CD4-positive, alpha-beta T cell (primary cell): ENCODE data around the gene SRPK2. TPM values are rescaled to one million over a fixed set of nuclear protein-coding genes. Genes with fewer than 3 reads are reported as not detected.

Experiments used
- ATAC-seq: fragments of 200-7000 bp; cut with Tn5 transposase; one replicate; pipeline ENCODE4 v1.10.0; 2022; ENCODE audit warnings: mild to moderate bottlenecking; ENCODE audit not compliant: poor library complexity
- CTCF ChIA-PET: fragments of 350-600 bp; sonication (Branson Sonifier 250); formaldehyde crosslinking; loops from one replicate; lab custom pipeline; 2021; ENCODE audit warnings: antibody characterized with exemption, inconsistent platforms; lab: Charles Lee
- POLR2A ChIA-PET: fragments of 350-600 bp; sonication (Branson Sonifier 250); formaldehyde crosslinking; loops from one replicate; lab custom pipeline; 2021; ENCODE audit warnings: antibody characterized with exemption, inconsistent platforms; lab: Charles Lee
- DNase-seq, 14 experiments: peaks; one replicate each; pipeline ENCODE4 v3.0.0-alpha.2; 2013 to 2020; ENCODE audit warnings: mixed read lengths in 2 of 14
- H3K27ac ChIP-seq, 2 donors: one replicate each; pipeline versions ENCODE4 v1.5.1 to v1.7.0; 2013; ENCODE audit warnings: low read length in 2 of 2, low read depth in 1 of 2, mild to moderate bottlenecking in 1 of 2
- H3K27me3 ChIP-seq, 2 experiments: 1 replicate in 1 of 2; 2 replicates in 1 of 2; pipeline versions ENCODE4 v1.6.1 to v1.7.0; 2013; ENCODE audit warnings: low read length in 2 of 2, control low read depth in 1 of 2, mild to moderate bottlenecking in 1 of 2, moderate library complexity in 1 of 2; ENCODE audit not compliant: insufficient read depth in 2 of 2, control insufficient read depth in 1 of 2
- H3K36me3 ChIP-seq: one replicate; pipeline ENCODE4 v1.6.1; 2013; ENCODE audit warnings: low read length, control low read depth; ENCODE audit not compliant: insufficient read depth
- H3K4me1 ChIP-seq: one replicate; pipeline ENCODE4 v1.6.1; 2013; ENCODE audit warnings: low read length, control low read depth; ENCODE audit not compliant: insufficient read depth
- H3K4me3 ChIP-seq: one replicate; pipeline ENCODE4 v1.5.1; 2013; ENCODE audit warnings: mild to moderate bottlenecking, low read length, moderate library complexity
- H3K9me3 ChIP-seq, 2 experiments: 1 replicate in 1 of 2; 2 replicates in 1 of 2; pipeline versions ENCODE4 v1.6.1 to v1.7.0; 2013; ENCODE audit warnings: low read length in 2 of 2, mild to moderate bottlenecking in 2 of 2, control low read depth in 1 of 2, moderate library complexity in 1 of 2; ENCODE audit not compliant: control insufficient read depth in 1 of 2, insufficient read depth in 1 of 2
- H3K27ac Mint-ChIP-seq: one replicate; pipeline ENCODE4 v1.8.0; 2020; ENCODE audit warnings: mixed read lengths
- H3K27me3 Mint-ChIP-seq: one replicate; pipeline ENCODE4 v1.8.0; 2021; ENCODE audit warnings: mixed read lengths
- H3K36me3 Mint-ChIP-seq: one replicate; pipeline ENCODE4 v1.8.0; 2021; ENCODE audit warnings: low read depth, mixed read lengths
- H3K4me1 Mint-ChIP-seq: one replicate; pipeline ENCODE4 v1.8.0; 2021; ENCODE audit warnings: low read depth, mixed read lengths
- H3K4me3 Mint-ChIP-seq: one replicate; pipeline ENCODE4 v1.8.0; 2020; ENCODE audit warnings: mild to moderate bottlenecking, mixed read lengths
- H3K9me3 Mint-ChIP-seq: one replicate; pipeline ENCODE4 v1.8.0; 2020; ENCODE audit warnings: mixed read lengths
- CTCF ChIP-seq: fragments of 200-600 bp; IDR thresholded peaks from one replicate; pipeline ENCODE4 v1.8.0; 2022; ENCODE audit warnings: antibody characterized with exemption, mild to moderate bottlenecking
- intact Hi-C, 2 experiments: fragments of 100-400 bp; cut with DNase I in 1 of 2; cut with micrococcal nuclease in 1 of 2; formaldehyde crosslinking; loops; one replicate each; pipeline versions ENCODE4 v1.15.1 to v1.9.0; 2023 to 2025; cut with DNase I, micrococcal nuclease
- total RNA-seq, 174 experiments: library from RNA in 2 of 174; stranded (reverse) in 2 of 174; gene quantifications; one replicate each; pipeline ENCODE4 v1.2.3 and lab custom pipeline; 2021 to 2026

SRPK2 gene
- total RNA-seq, 2 experiments from 2014 or later: 39.9 to 40.9 TPM

GRCh38 chr7:105163718-105164117 is 225.0 kb downstream of the SRPK2 start:
- H3K4me1 ChIP-seq: no peaks in the 10 kb centered on the region
- Mint-ChIP-seq H3K9me3 (no peaks in the 10 kb centered on the region), H3K36me3 (peaks cover 78% of the 10 kb centered on the region), H3K4me3 (no peak overlapping the region), H3K27ac (no peak overlapping the region), H3K27me3 (no peaks in the 10 kb centered on the region), H3K4me1 (no peaks in the 10 kb centered on the region)
- CTCF ChIA-PET: no interaction called here
- no peak for ATAC-seq
- H3K27ac ChIP-seq: no peak overlapping the region
- POLR2A ChIA-PET: interaction anchor here (0.6 kb wide), 1 partner anchor 301 kb away, joined by 4 read pairs; no protein-coding TSS in a partner anchor
- peaks cover 61% of the 10 kb centered on the region for H3K36me3 ChIP-seq
- DNase-seq: no peak
- no peaks in the 10 kb centered on the region for H3K9me3 ChIP-seq
- intact Hi-C loops: no loop called here
- TF ChIP-seq CTCF: no peak
- H3K4me3 ChIP-seq: no peak overlapping the region
- H3K27me3 ChIP-seq: no peaks in the 10 kb centered on the region

- CTCF ChIA-PET: no interaction called here
- POLR2A ChIA-PET: no interaction called here
- Histone ChIP-seq H3K4me1 (no peaks in the 10 kb centered on the region), H3K27ac (no peak overlapping the region), H3K9me3 (no peaks in the 10 kb centered on the region), H3K4me3 (no peak overlapping the region), H3K36me3 (peaks cover 42% of the 10 kb centered on the region), H3K27me3 (no peaks in the 10 kb centered on the region)
- no peak for DNase-seq
- TF ChIP-seq CTCF: no peak
- no peaks in the 10 kb centered on the region for H3K4me1 Mint-ChIP-seq
- H3K4me3 Mint-ChIP-seq: no peak overlapping the region
- peaks cover 71% of the 10 kb centered on the region for H3K36me3 Mint-ChIP-seq
- H3K9me3 Mint-ChIP-seq: no peaks in the 10 kb centered on the region
- intact Hi-C loops: no loop called here
- no peaks in the 10 kb centered on the region for H3K27me3 Mint-ChIP-seq
- no peak overlapping the region for H3K27ac Mint-ChIP-seq
- ATAC-seq: no peak
Measured at GRCh38 chr7:105161366-105161765, 227.4 kb downstream of the SRPK2 start.

GRCh38 chr7:105157278-105157677 is 231.4 kb downstream of the SRPK2 start:
- no peak for DNase-seq
- H3K36me3 ChIP-seq: peaks cover 17% of the 10 kb centered on the region
- H3K4me3 ChIP-seq: no peak overlapping the region
- H3K27ac ChIP-seq: no peak overlapping the region
- no peak for ATAC-seq
- no peaks in the 10 kb centered on the region for H3K9me3 Mint-ChIP-seq
- CTCF ChIA-PET: interaction anchor here (0.7 to 1.7 kb wide), 3 partner anchors 9 to 374 kb away, joined by 3 read pairs; partner anchors contain the start of gene RINT1
- intact Hi-C loops: no loop called here
- POLR2A ChIA-PET: interaction anchor here (0.9 kb wide), 1 partner anchor 11 kb away, joined by 3 read pairs; no protein-coding TSS in a partner anchor
- no peaks in the 10 kb centered on the region for H3K27me3 ChIP-seq
- H3K9me3 ChIP-seq: no peaks in the 10 kb centered on the region
- no peak overlapping the region for H3K4me3 Mint-ChIP-seq
- no peak for TF ChIP-seq CTCF
- H3K4me1 ChIP-seq: no peaks in the 10 kb centered on the region
- peaks cover 3% of the 10 kb centered on the region for H3K4me1 Mint-ChIP-seq
- peaks cover 59% of the 10 kb centered on the region for H3K36me3 Mint-ChIP-seq
- no peak overlapping the region for H3K27ac Mint-ChIP-seq
- H3K27me3 Mint-ChIP-seq: no peaks in the 10 kb centered on the region
